Heart right ventricle (tissue), 16 donors: ENCODE results near the gene NUDT7. TPM values are rescaled to one million over a fixed set of nuclear protein-coding genes. Genes with fewer than 3 reads are reported as not detected.

ENCODE experiments used
- ATAC-seq, 8 donors: fragments of 200-7000 bp; cut with Tn5 transposase; one replicate each; pipeline ENCODE4 v1.9.1; 2020; ENCODE audit warnings: mild to moderate bottlenecking in 8 of 8, moderate library complexity in 8 of 8, moderate number of reproducible peaks in 1 of 8
- DNase-seq, 2 donors: peaks; one replicate each; pipeline ENCODE4 v3.0.0-alpha.2; 2020
- H3K27ac ChIP-seq, 10 donors: fragments of 200-600 bp; sonication (generic) in 2 of 10; one replicate each; pipeline versions ENCODE4 v1.5.0 to v1.8.0; 2020 to 2022; ENCODE audit warnings: mild to moderate bottlenecking in 3 of 10
- H3K27me3 ChIP-seq, 7 donors: fragments of 200-600 bp; one replicate each; pipeline ENCODE4 v1.8.0; 2021 to 2022; ENCODE audit warnings: mild to moderate bottlenecking in 2 of 7
- H3K36me3 ChIP-seq, 9 donors: fragments of 200-600 bp; sonication (generic) in 1 of 9; one replicate each; pipeline versions ENCODE4 v1.5.0 to v1.8.0; 2020 to 2022; ENCODE audit warnings: mild to moderate bottlenecking in 2 of 9
- H3K4me1 ChIP-seq, 9 donors: fragments of 200-600 bp; sonication (generic) in 1 of 9; one replicate each; pipeline versions ENCODE4 v1.5.0 to v1.8.0; 2020 to 2022; ENCODE audit warnings: mild to moderate bottlenecking in 4 of 9
- H3K4me3 ChIP-seq, 10 donors: fragments of 200-600 bp; sonication (generic) in 2 of 10; one replicate each; pipeline versions ENCODE4 v1.5.0 to v1.8.0; 2020 to 2022; ENCODE audit warnings: mild to moderate bottlenecking in 7 of 10, moderate library complexity in 2 of 10
- H3K9me3 ChIP-seq, 11 donors: fragments of 200-600 bp in 10 of 11; sonication (generic) in 2 of 11; one replicate each; pipeline versions ENCODE4 v1.5.0 to v1.8.0; 2013 to 2022; ENCODE audit warnings: mild to moderate bottlenecking in 2 of 11, control low read depth in 1 of 11, moderate library complexity in 1 of 11
- CTCF ChIP-seq, 9 donors: fragments of 200-600 bp; sonication (generic) in 2 of 9; IDR thresholded peaks; one replicate each; pipeline versions ENCODE4 v1.5.0 to v1.8.0; 2021 to 2022; ENCODE audit warnings: antibody characterized with exemption in 9 of 9, mild to moderate bottlenecking in 5 of 9, moderate library complexity in 1 of 9
- WGBS, 2 donors: extraction: QIAGEN DNeasy Blood & Tissue Kit; methylation state at CpG; one replicate each; pipeline ENCODE4 v1.1.7; 2013; ENCODE audit warnings: inconsistent platforms in 1 of 2; 5-methylcytosine and 5-hydroxymethylcytosine counted together
- intact Hi-C, 10 donors: fragments of 100-400 bp; cut with DNase I; formaldehyde crosslinking; loops; one replicate each; pipeline versions ENCODE4 v1.11.1 to v1.14.2; 2022
- polyA plus RNA-seq, 2 donors: library from polyadenylated mRNA; stranded (reverse); fragments of 200-250 nt; gene quantifications; one replicate each; pipeline ENCODE4 v1.2.3, GENCODE V29; 2013
- total RNA-seq, 10 donors: library from RNA; stranded (reverse); fragmentation: NEBNext Ultra II Directional in 3 of 10; extraction: Animal tissue kit (Norgen Biotek cat#: 25700) in 3 of 10; gene quantifications; one replicate each; pipeline versions ENCODE4 v1.2.1 to v1.2.4, GENCODE V29; 2021 to 2023
- donor health status: Arrhythmogenic right ventricular cardiomyopathy.
- donor health status: ischemic (EF 13 %, LVEDD 7.1; RV severe dilation, severe dysfunction).
- donor health status: healthy with polysubstance abuse.
- donor health status: DM: no; HTN: yes; CAD: no.
- donor health status: DM: no; HTN: no; CAD: no.
- donor health status: ischemic (EF 25% LVEDD 6.9; RV normal size, moderate dysfunction).
- donor health status: ischemic (EF 25% LVEDD 5.7; RV mildly dilated, moderate dysfunction).
- donor health status: healthy.
- donor health status: DM: yes; HTN: yes; CAD: no.
- donor health status: Ischemic cardiomyopathy.
- donor health status: ischemic (EF 35%, LVEDD 5.7; RV mildly dilated, moderate dysfunction).
- donor health status: nonischemic (EF 11% LVEDD 7.7; RV severe dilation, severe dysfunction).
- donor health status: DM: yes; HTN: yes; CAD: no.
- donor health status: PGD.
- donor health status: ischemic (EF 29% LVEDD 5.4; RV normal size, mild dysfunction).
- donor health status: nonischemic (EF 23%, LVEDD 6.1; RV moderate dilation, normal function).

The NUDT7 gene
- total and polyA plus RNA-seq, 12 donors: 10.3 to 75.7 (median 46.9) TPM

- no peak for ATAC-seq
Measured at GRCh38 chr16:77682586-77682985, 39.7 kb upstream of the NUDT7 start.

GRCh38 chr16:77683397-77684180, 38.7 kb upstream of the NUDT7 start:
- Histone ChIP-seq H3K27ac (no peak overlapping the region), H3K27me3 (peaks cover 0 to 26% (median 8%) of the 10 kb centered on the region in 7 donors), H3K9me3 (no peaks in the 10 kb centered on the region), H3K36me3 (no peaks in the 10 kb centered on the region), H3K4me1 (no peaks in the 10 kb centered on the region), H3K4me3 (no peak overlapping the region)
- TF ChIP-seq CTCF (IDR thresholded peaks at IDR 0.05): no peak
- intact Hi-C loops: no loop called here
- ATAC-seq (no peak), DNase-seq (no peak)
- 65 to 71% methylated on average over 4 of the region's 4 CpGs for WGBS, 2 donors

More at GRCh38 chr16:77682586-77682985, 39.7 kb upstream of the NUDT7 start:
- Histone ChIP-seq H3K4me1 (no peaks in the 10 kb centered on the region), H3K4me3 (no peak overlapping the region), H3K27ac (no peak overlapping the region), H3K9me3 (no peaks in the 10 kb centered on the region), H3K27me3 (peaks cover 0 to 23% (median 8%) of the 10 kb centered on the region in 7 donors), H3K36me3 (no peaks in the 10 kb centered on the region)
- TF ChIP-seq CTCF (IDR thresholded peaks at IDR 0.05): no peak
- no peak for DNase-seq
- intact Hi-C loops: no loop called here
- WGBS, 2 donors: 66% methylated on average over 10 of the region's 10 CpGs

GRCh38 chr16:77684181-77684526, 38.2 kb upstream of the NUDT7 start:
- H3K27me3 ChIP-seq: peaks cover 0 to 32% (median 8%) of the 10 kb centered on the region in 7 donors
- H3K4me3 ChIP-seq: no peak overlapping the region
- no peak overlapping the region for H3K27ac ChIP-seq
- H3K36me3 ChIP-seq: no peaks in the 10 kb centered on the region
- no peaks in the 10 kb centered on the region for H3K9me3 ChIP-seq
- DNase-seq: no peak
- intact Hi-C loops: no loop called here
- 77 to 83% methylated on average over 4 of the region's 4 CpGs for WGBS, 2 donors
- no peak for TF ChIP-seq CTCF (IDR thresholded peaks at IDR 0.05)
- H3K4me1 ChIP-seq: no peaks in the 10 kb centered on the region
- ATAC-seq: no peak

- peaks cover 0 to 44% (median 8%) of the 10 kb centered on the region in 7 donors for H3K27me3 ChIP-seq
Measured at GRCh38 chr16:77686385-77686784, 35.9 kb upstream of the NUDT7 start.

More at GRCh38 chr16:77686385-77686784, 35.9 kb upstream of the NUDT7 start:
- Histone ChIP-seq H3K4me1 (no peaks in the 10 kb centered on the region), H3K27ac (no peak overlapping the region), H3K36me3 (no peaks in the 10 kb centered on the region), H3K9me3 (no peaks in the 10 kb centered on the region), H3K4me3 (no peak overlapping the region)
- no peak for TF ChIP-seq CTCF (IDR thresholded peaks at IDR 0.05)
- 82 to 83% methylated on average over 4 of the region's 4 CpGs for WGBS, 2 donors
- DNase-seq (no peak), ATAC-seq (no peak)
- intact Hi-C loops: no loop called here
